Neural progenitor cell (in vitro differentiated cells): ENCODE measurements around the gene PKNOX2.

ENCODE experiments used
- CTCF ChIP-seq: fragments of 200-600 bp; sonication (generic); IDR thresholded peaks from 2 replicates; pipeline ENCODE4 v1.5.1; 2017; ENCODE audit warnings: antibody characterized with exemption, mild to moderate bottlenecking
- EZH2 ChIP-seq: fragments of 200-600 bp; sonication (generic); IDR thresholded peaks from 2 replicates; pipeline ENCODE4 v1.6.1; 2017; ENCODE audit warnings: antibody characterized with exemption, mild to moderate bottlenecking, moderate library complexity

DNA sequence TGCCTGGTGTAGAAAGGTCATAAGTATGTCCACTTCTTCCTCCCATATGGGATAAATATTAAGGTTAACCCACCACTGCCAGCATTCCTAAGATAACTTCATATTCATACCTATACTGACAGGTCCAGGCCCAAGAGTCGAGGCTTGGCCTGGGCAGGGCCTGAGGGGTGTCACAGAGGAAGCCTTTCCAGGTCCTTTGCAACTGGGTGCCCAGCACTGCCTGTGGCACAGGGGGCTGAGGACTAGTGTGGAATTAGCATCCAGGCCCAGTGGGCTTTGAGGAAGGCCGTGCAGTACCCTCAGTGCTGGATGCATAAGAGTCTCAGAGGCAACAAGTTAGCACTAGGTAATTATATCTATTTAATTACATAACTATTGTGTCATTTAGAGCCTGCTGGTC is 65.4 kb downstream of the PKNOX2 start:
- no peak for TF ChIP-seq CTCF
- no peak for TF ChIP-seq EZH2
